IMR-90 (cell line): ENCODE measurements around the gene EIF1AD. TPM values are rescaled to one million over a fixed set of nuclear protein-coding genes. Genes with fewer than 3 reads are reported as not detected.

Experiments
- ATAC-seq: fragments of 200-7000 bp; cut with Tn5 transposase; 2 replicates; pipeline ENCODE4 v1.9.1; 2020; ENCODE audit warnings: low read depth, mild to moderate bottlenecking, moderate library complexity
- BruUV-seq: library from RNA; stranded (reverse); fragments of 400-500 nt; replicated peaks from 2 replicates; lab custom pipeline; 2021; lab: Mats Ljungman, UMichigan
- CTCF ChIA-PET: fragments of 300-600 bp; formaldehyde crosslinking; extraction: SDS; loops from one replicate; lab custom pipeline; 2021; ENCODE audit warnings: antibody characterized with exemption; lab: Yijun Ruan, JAX
- POLR2A ChIA-PET: fragments of 300-600 bp; sonication (Branson Sonifier 250); formaldehyde crosslinking; loops from one replicate; lab custom pipeline; 2022; ENCODE audit warnings: antibody characterized with exemption; ENCODE audit not compliant: unreplicated experiment; lab: Charles Lee
- DNase-seq: peaks from one replicate; pipeline ENCODE4 v3.0.0; 2013
- H2AFZ ChIP-seq: replicated peaks from 2 replicates; pipeline ENCODE3; 2013; ENCODE audit warnings: low read length, mild to moderate bottlenecking; ENCODE audit not compliant: poor library complexity
- H2AK5ac ChIP-seq: 2 replicates; pipeline ENCODE4 v1.6.1; 2013; ENCODE audit warnings: low read depth, low read length, inconsistent platforms
- H2AK9ac ChIP-seq: replicated peaks from 2 replicates; pipeline ENCODE3; 2013; ENCODE audit warnings: mild to moderate bottlenecking, low read depth, low read length, moderate library complexity; ENCODE audit not compliant: poor library complexity
- H2BK120ac ChIP-seq: 2 replicates; pipeline ENCODE4 v1.6.1; 2013; ENCODE audit warnings: low read depth, low read length, inconsistent platforms
- H2BK15ac ChIP-seq: 3 replicates; pipeline ENCODE4 v1.6.1; 2013; ENCODE audit warnings: low read depth, low read length, inconsistent platforms
- H2BK20ac ChIP-seq: 2 replicates; pipeline ENCODE4 v1.6.1; 2013; ENCODE audit warnings: low read depth, mild to moderate bottlenecking, inconsistent platforms, low read length, moderate library complexity
- H2BK5ac ChIP-seq: 2 replicates; pipeline ENCODE4 v1.6.1; 2013; ENCODE audit warnings: mild to moderate bottlenecking, low read depth, low read length, inconsistent platforms; ENCODE audit not compliant: poor library complexity, severe bottlenecking
- H3K14ac ChIP-seq: replicated peaks from 2 replicates; pipeline ENCODE4 v1.6.1; 2013; ENCODE audit warnings: low read depth, low read length, inconsistent platforms
- H3K18ac ChIP-seq: 2 replicates; pipeline ENCODE4 v1.6.1; 2013; ENCODE audit warnings: low read depth, low read length, control low read depth
- H3K23ac ChIP-seq: 2 replicates; pipeline ENCODE4 v1.6.1; 2013; ENCODE audit warnings: low read depth, low read length, inconsistent platforms
- H3K27ac ChIP-seq: 2 replicates; pipeline ENCODE4 v1.5.1; 2013; ENCODE audit warnings: mild to moderate bottlenecking, control low read depth, low read length; ENCODE audit not compliant: insufficient read depth
- H3K27me3 ChIP-seq: 2 replicates; pipeline ENCODE4 v1.6.1; 2013; ENCODE audit warnings: low read length; ENCODE audit not compliant: control insufficient read depth, insufficient read depth
- H3K36me3 ChIP-seq: 2 replicates; pipeline ENCODE4 v1.6.1; 2013; ENCODE audit warnings: low read length, mixed read lengths; ENCODE audit not compliant: control insufficient read depth, insufficient read depth
- H3K4ac ChIP-seq: 2 replicates; pipeline ENCODE4 v1.6.1; 2013; ENCODE audit warnings: low read depth, low read length, inconsistent platforms
- H3K4me1 ChIP-seq: 2 replicates; pipeline ENCODE4 v1.6.1; 2013; ENCODE audit warnings: low read length, mixed read lengths; ENCODE audit not compliant: control insufficient read depth, insufficient read depth
- H3K4me2 ChIP-seq: 2 replicates; pipeline ENCODE4 v1.6.1; 2013; ENCODE audit warnings: low read depth, mild to moderate bottlenecking, control low read depth, low read length, moderate library complexity
- H3K4me3 ChIP-seq: 2 replicates; pipeline ENCODE4 v1.5.1; 2013; ENCODE audit warnings: low read depth, mild to moderate bottlenecking, control low read depth, low read length, moderate library complexity; ENCODE audit not compliant: insufficient read depth
- H3K56ac ChIP-seq: 2 replicates; pipeline ENCODE4 v1.6.1; 2013; ENCODE audit warnings: low read length, inconsistent platforms; ENCODE audit not compliant: insufficient read depth; ENCODE audit errors: extremely low read depth
- H3K79me1 ChIP-seq, 2 experiments: 2 replicates each; pipeline ENCODE4 v1.6.1; 2013; ENCODE audit warnings: low read length in 2 of 2, inconsistent platforms in 1 of 2, low read depth in 1 of 2
- H3K9ac ChIP-seq: 2 replicates; pipeline ENCODE4 v1.6.1; 2013; ENCODE audit warnings: low read depth, low read length, control low read depth
- H3K9me1 ChIP-seq: 2 replicates; pipeline ENCODE4 v1.6.1; 2013; ENCODE audit warnings: low read length, inconsistent platforms; ENCODE audit not compliant: insufficient read depth
- H3K9me3 ChIP-seq: 2 replicates; pipeline ENCODE4 v1.6.1; 2013; ENCODE audit warnings: low read length; ENCODE audit not compliant: control insufficient read depth, insufficient read depth
- H4K20me1 ChIP-seq: 2 replicates; pipeline ENCODE4 v1.6.1; 2013; ENCODE audit warnings: low read length, inconsistent platforms; ENCODE audit not compliant: insufficient read depth
- H4K5ac ChIP-seq: 2 replicates; pipeline ENCODE4 v1.6.1; 2013; ENCODE audit warnings: mild to moderate bottlenecking, low read depth, low read length, control low read depth
- H4K8ac ChIP-seq, 2 experiments: 2 replicates each; pipeline ENCODE4 v1.6.1; 2013; ENCODE audit warnings: low read depth in 2 of 2, low read length in 2 of 2, control low read depth in 1 of 2, inconsistent platforms in 1 of 2
- H4K91ac ChIP-seq: 2 replicates; pipeline ENCODE4 v1.6.1; 2013; ENCODE audit warnings: low read depth, low read length, inconsistent platforms; ENCODE audit not compliant: insufficient read depth
- FOS ChIP-seq: fragments of 150-350 bp; IDR thresholded peaks from 2 replicates; pipeline ENCODE4 v1.6.1; 2016; ENCODE audit warnings: low read depth, low read length
- MAFK ChIP-seq: IDR thresholded peaks from 2 replicates; pipeline ENCODE4 v1.6.1; 2012; ENCODE audit warnings: low read depth, low read length, improper control_type of control experiment
- SMC3 ChIP-seq: fragments of 150-350 bp; IDR thresholded peaks from 2 replicates; pipeline ENCODE4 v1.6.1; 2016; ENCODE audit warnings: low read depth, mild to moderate bottlenecking, antibody characterized with exemption, low read length, moderate library complexity
- WGBS, 2 experiments: methylation state at CpG; one replicate each; pipeline versions ENCODE4 v1.1.5 to v1.1.7; 2013; ENCODE audit warnings: missing lambda C conversion rate in 2 of 2; ENCODE audit not compliant: insufficient read length in 1 of 2; ENCODE audit errors: extremely low coverage in 2 of 2; 5-methylcytosine and 5-hydroxymethylcytosine counted together
- dilution Hi-C: fragments of 300-500 bp; cut with HindIII; formaldehyde crosslinking; loops from one replicate; pipeline ENCODE4 v1.14.3; 2018; ENCODE audit warnings: low sequenced_read_pairs; ENCODE audit not compliant: unreplicated experiment
- in situ Hi-C: fragments of 300-500 bp; cut with MboI; formaldehyde crosslinking; loops from 3 replicates; pipeline ENCODE4 v1.14.3; 2019; ENCODE audit warnings: low sequenced_read_pairs, inconsistent platforms, mixed read lengths
- intact Hi-C: fragments of 100-400 bp; cut with micrococcal nuclease; formaldehyde crosslinking; loops from 2 replicates; pipeline ENCODE4 v1.10.0; 2022
- polyA plus RNA-seq, 3 experiments: library from polyadenylated mRNA; depleted of rRNA; stranded (reverse); fragments of >200 nt; gene quantifications; 2 replicates each; pipeline ENCODE4 v1.2.3, GENCODE V29; 2012; ENCODE audit warnings: low replicate concordance in 1 of 3
- total RNA-seq: library from RNA; depleted of rRNA; stranded (reverse); fragments of >200 nt; gene quantifications from 2 replicates; pipeline ENCODE4 v1.2.3, GENCODE V29; 2012

The EIF1AD gene
- total and polyA plus RNA-seq, 2 of the 4 experiments (the other 2 are of a cell fraction), result 32.5 to 62.6 TPM

GRCh38 chr11:65981101-65981740 lies 20.7 kb downstream of the EIF1AD start:
- Histone ChIP-seq H2AFZ (no peak overlapping the region), H4K91ac (no peak overlapping the region), H2BK5ac (no peak overlapping the region), H3K4me3 (no peak overlapping the region), H3K56ac (no peak overlapping the region), H3K9me3 (no peaks in the 10 kb centered on the region), H3K9me1 (no peaks in the 10 kb centered on the region), H4K20me1 (no peaks in the 10 kb centered on the region), H3K79me1 (no peaks in the 10 kb centered on the region), H3K4me2 (no peak overlapping the region), H3K9ac (no peak overlapping the region), H3K23ac (no peak overlapping the region), H2AK9ac (no peak overlapping the region), H3K27me3 (no peaks in the 10 kb centered on the region), H2BK120ac (no peak overlapping the region), H3K14ac (no peak overlapping the region), H2BK15ac (no peak overlapping the region), H3K27ac (no peak overlapping the region), H2BK20ac (no peak overlapping the region), H3K4me1 (no peaks in the 10 kb centered on the region), H4K8ac (no peak overlapping the region), H4K5ac (no peak overlapping the region), H3K4ac (no peak overlapping the region), H3K18ac (no peak overlapping the region), H3K36me3 (peaks cover 37% of the 10 kb centered on the region), H2AK5ac (no peak overlapping the region)
- intact Hi-C loops (no loop called here), dilution Hi-C loops (no loop called here), in situ Hi-C loops (loop anchor here (10.0 kb wide), 1 partner anchor 266 kb away; the partner anchor contains the start of gene KAT5)
- no TSS peak for BruUV-seq
- ATAC-seq, result no peak
- TF ChIP-seq SMC3 (no peak), MAFK (no peak), FOS (no peak)
- no peak for DNase-seq
- WGBS, 2 experiments, result 88% methylated on average over 11 of the region's 12 CpGs; no CpG with 5 or more reads in 1 of the 2 experiments
- ChIA-PET POLR2A (no interaction called here), CTCF (no interaction called here)
